Loucy (cell line): ENCODE measurements around the gene PLCL1.

Experiments
- EZH2phosphoT487 ChIP-seq: fragments of 200-600 bp; IDR thresholded peaks from 2 replicates; pipeline ENCODE4 v1.6.1; 2018; ENCODE audit warnings: antibody characterized with exemption, mild to moderate bottlenecking, moderate library complexity, borderline replicate concordance
- TF ChIP-seq, protein P1 (sequence below): fragments of 200-600 bp; sonication (generic); conservative IDR thresholded peaks from 2 replicates; pipeline ENCODE4 v1.5.1; 2014; ENCODE audit warnings: mild to moderate bottlenecking, antibody characterized with exemption, low read length

DNA sequence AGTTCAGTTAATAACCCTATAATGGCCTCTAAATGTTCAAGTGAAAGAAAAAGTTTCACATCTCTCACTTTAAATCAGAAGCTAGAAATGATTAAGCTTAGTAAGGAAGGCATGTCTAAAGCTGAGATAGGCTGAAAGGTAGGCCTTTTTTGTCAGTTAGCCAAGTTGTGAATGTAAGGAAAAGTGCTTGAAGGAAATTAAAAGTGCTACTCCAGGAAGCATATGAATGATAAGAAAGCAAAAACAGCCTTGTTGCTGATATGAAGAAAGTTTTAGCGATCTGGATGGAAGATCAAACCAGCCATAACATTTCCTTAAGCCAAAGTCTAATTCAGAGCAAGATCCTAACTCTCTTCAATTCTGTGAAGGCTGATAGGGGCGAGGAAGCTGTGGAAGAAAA is 10.1 kb downstream of the PLCL1 start:
- TF ChIP-seq, protein P1, sequence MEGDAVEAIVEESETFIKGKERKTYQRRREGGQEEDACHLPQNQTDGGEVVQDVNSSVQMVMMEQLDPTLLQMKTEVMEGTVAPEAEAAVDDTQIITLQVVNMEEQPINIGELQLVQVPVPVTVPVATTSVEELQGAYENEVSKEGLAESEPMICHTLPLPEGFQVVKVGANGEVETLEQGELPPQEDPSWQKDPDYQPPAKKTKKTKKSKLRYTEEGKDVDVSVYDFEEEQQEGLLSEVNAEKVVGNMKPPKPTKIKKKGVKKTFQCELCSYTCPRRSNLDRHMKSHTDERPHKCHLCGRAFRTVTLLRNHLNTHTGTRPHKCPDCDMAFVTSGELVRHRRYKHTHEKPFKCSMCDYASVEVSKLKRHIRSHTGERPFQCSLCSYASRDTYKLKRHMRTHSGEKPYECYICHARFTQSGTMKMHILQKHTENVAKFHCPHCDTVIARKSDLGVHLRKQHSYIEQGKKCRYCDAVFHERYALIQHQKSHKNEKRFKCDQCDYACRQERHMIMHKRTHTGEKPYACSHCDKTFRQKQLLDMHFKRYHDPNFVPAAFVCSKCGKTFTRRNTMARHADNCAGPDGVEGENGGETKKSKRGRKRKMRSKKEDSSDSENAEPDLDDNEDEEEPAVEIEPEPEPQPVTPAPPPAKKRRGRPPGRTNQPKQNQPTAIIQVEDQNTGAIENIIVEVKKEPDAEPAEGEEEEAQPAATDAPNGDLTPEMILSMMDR = no peak
- no peak for TF ChIP-seq EZH2phosphoT487
